Caki2 (cell line): ENCODE data around the gene UROS. TPM values are rescaled to one million over a fixed set of nuclear protein-coding genes. Genes with fewer than 3 reads are reported as not detected.

Source experiments
- DNase-seq: peaks from one replicate; pipeline ENCODE4 v3.0.0-alpha.2; 2015; ENCODE audit warnings: low read depth
- in situ Hi-C: cut with HindIII; loops from 2 replicates; pipeline ENCODE4 v1.10.0; 2016; ENCODE audit warnings: low sequenced_read_pairs, low pct_unique_long_range_greater_than_20kb, mixed read lengths
- total RNA-seq: library from RNA; depleted of rRNA; stranded (reverse); fragments of >200 nt; shearing (Covaris generic); gene quantifications from 2 replicates; pipeline ENCODE4 v1.2.3, GENCODE V29; 2014; ENCODE audit warnings: low replicate concordance

Gene UROS
- total RNA-seq, 1 experiment from 2014 or later, result 78.1 TPM

DNA sequence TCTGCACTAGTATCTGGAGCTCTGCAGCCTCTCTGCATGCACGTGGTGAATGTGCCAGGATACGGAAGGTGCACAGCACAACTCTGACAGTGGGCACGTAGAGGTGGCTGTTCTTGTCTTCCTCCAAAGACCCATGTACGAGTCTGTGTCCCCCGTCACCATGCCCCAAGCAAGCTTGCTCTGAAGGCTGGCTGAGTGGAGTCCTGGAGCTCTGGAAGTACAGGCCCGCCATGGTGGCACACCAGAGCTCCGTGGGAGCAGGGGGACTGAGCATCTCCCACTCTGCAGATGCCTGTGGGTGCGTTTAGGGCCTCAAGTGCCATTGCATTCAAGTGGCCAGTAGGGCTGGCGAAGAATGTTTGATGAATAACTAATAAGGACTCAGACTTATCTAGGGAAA, 17.3 kb upstream of the UROS start:
- no peak for DNase-seq
- in situ Hi-C loops, result no loop called here

- in situ Hi-C loops, result no loop called here
- no peak for DNase-seq
These were observed 15.9 kb upstream of the UROS start for GRCh38 chr10:125838802-125839575.

- in situ Hi-C loops, result no loop called here
- no peak for DNase-seq
These were observed 13.7 kb upstream of the UROS start for GRCh38 chr10:125836746-125837145.

- no peak for DNase-seq
- in situ Hi-C loops, result no loop called here
These were observed 5.3 kb upstream of the UROS start for GRCh38 chr10:125828311-125828710.

- no peak for DNase-seq
- in situ Hi-C loops, result no loop called here
These were observed 4.1 kb upstream of the UROS start for GRCh38 chr10:125827133-125827532.

GRCh38 chr10:125824736-125825135, 1.7 kb upstream of the UROS start:
- in situ Hi-C loops, result no loop called here
- peak; percentile 23 for DNase-seq

- DNase-seq, result no peak
- in situ Hi-C loops, result no loop called here
These were observed 699 bp upstream of the UROS start for GRCh38 chr10:125823663-125824251.

- DNase-seq, result no peak
- in situ Hi-C loops, result no loop called here
These were observed 2.4 kb downstream of the UROS start for GRCh38 chr10:125820701-125821100.

- in situ Hi-C loops, result no loop called here
- DNase-seq, result no peak
These were observed 5.6 kb downstream of the UROS start for GRCh38 chr10:125817337-125817946.

DNA sequence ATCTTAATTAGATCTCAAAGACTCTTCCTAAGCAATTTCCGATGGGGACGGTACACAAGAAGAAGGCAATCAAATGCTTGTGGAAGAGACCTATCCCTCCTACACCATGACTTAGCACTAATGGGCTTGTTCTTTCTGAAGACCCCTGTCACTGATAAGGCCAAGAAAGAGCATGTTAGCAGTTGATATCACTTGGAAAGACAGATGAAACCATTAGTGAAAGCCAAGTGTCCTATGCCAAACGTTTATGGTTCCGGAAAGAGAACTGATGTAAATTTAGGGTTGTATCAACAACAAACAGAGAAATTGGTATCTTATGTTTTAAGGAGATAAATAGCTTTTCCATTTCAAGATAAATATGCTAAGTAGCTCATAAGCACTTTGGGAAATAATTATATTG, 6.5 kb downstream of the UROS start:
- in situ Hi-C loops, result no loop called here

DNA sequence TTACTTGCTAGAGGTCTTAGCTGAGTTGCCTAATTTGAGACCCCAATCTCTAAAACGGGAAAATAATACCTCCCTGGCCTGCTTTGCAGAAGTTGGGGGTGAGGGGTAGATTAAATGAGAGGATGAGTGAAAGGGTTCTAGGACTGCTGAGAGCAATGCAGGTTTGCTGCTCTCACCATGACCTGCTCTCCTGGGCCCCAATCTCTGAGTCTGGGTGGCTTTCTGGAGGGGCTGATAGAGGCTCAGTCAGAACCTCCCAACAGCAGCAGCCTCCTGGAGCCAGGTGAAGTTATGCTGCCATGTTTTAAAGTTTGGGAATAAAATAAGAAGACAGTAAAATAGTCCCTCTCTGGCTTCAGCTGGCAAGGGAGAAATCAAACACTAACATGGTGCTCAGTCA, 7.3 kb downstream of the UROS start:
- in situ Hi-C loops, result no loop called here
- no peak for DNase-seq

More for the DNA sequence above, 6.5 kb downstream of the UROS start:
- no peak for DNase-seq

- in situ Hi-C loops, result no loop called here
- no peak for DNase-seq
These were observed 10.8 kb downstream of the UROS start for GRCh38 chr10:125812128-125812750.

DNA sequence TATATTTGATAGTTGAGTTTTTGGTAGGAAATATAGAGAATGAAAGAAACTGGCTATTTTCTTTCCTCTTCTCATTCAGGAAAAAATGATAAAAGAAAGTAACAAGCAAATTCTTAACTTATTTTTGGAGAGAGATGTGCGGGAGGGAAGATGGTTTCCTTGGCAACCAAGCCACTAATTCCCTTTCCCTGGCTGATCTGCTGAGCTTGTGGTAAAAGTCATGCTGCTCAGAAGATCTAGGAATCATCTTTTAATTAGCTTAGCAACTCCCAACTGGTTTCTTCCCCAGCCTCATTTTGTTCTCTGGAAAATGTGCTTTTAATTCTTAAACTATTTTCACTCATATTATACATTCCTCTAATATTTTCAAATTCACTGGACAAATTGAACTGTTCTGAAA, 11.8 kb downstream of the UROS start:
- no peak for DNase-seq
- in situ Hi-C loops, result no loop called here

- DNase-seq, result no peak
- in situ Hi-C loops, result no loop called here
These were observed 15.0 kb downstream of the UROS start for GRCh38 chr10:125808047-125808446.

- in situ Hi-C loops, result no loop called here
- no peak for DNase-seq
These were observed 20.3 kb downstream of the UROS start for GRCh38 chr10:125802739-125803138.

GRCh38 chr10:125802131-125802530, 20.9 kb downstream of the UROS start:
- no peak for DNase-seq
- in situ Hi-C loops, result no loop called here

GRCh38 chr10:125801574-125801973, 21.5 kb downstream of the UROS start:
- no peak for DNase-seq
- in situ Hi-C loops, result no loop called here

GRCh38 chr10:125799451-125800182, 23.4 kb downstream of the UROS start:
- no peak for DNase-seq
- in situ Hi-C loops, result no loop called here
